Right hindlimb (tissue), 1 donor: ENCODE results near the gene NT5DC3.

Experiments
- DNase-seq: peaks from one replicate; pipeline ENCODE4 v3.0.0-alpha.2; 2018

Gene NT5DC3

GRCh38 chr12:103736572-103736971 is 104.5 kb downstream of the NT5DC3 start:
- DNase-seq: no peak

- DNase-seq: no peak
Measured at GRCh38 chr12:103735291-103735690, 105.7 kb downstream of the NT5DC3 start.

- no peak for DNase-seq
Measured at GRCh38 chr12:103734863-103735262, 106.2 kb downstream of the NT5DC3 start.

- no peak for DNase-seq
Measured at GRCh38 chr12:103731539-103731938, 109.5 kb downstream of the NT5DC3 start.

GRCh38 chr12:103729499-103729898 is 111.5 kb downstream of the NT5DC3 start:
- no peak for DNase-seq

GRCh38 chr12:103728323-103728722 is 112.7 kb downstream of the NT5DC3 start:
- no peak for DNase-seq

GRCh38 chr12:103727638-103728037 is 113.4 kb downstream of the NT5DC3 start:
- DNase-seq: no peak

- DNase-seq: no peak
Measured at GRCh38 chr12:103725398-103725797, 115.6 kb downstream of the NT5DC3 start.
